C4-2B (cell line): ENCODE data around the gene CRACR2A.

Experiments used
- H3K27ac ChIP-seq: fragments of 450-650 bp; 2 replicates; pipeline ENCODE4 v1.5.1; 2017
- ZFX ChIP-seq: fragments of 450-650 bp; IDR thresholded peaks from 2 replicates; pipeline ENCODE4 v1.6.1; 2017
- TF ChIP-seq, protein P1 (sequence below): fragments of 450-650 bp; conservative IDR thresholded peaks from 2 replicates; pipeline ENCODE4 v1.5.1; 2017; ENCODE audit warnings: mild to moderate bottlenecking

Gene CRACR2A

DNA sequence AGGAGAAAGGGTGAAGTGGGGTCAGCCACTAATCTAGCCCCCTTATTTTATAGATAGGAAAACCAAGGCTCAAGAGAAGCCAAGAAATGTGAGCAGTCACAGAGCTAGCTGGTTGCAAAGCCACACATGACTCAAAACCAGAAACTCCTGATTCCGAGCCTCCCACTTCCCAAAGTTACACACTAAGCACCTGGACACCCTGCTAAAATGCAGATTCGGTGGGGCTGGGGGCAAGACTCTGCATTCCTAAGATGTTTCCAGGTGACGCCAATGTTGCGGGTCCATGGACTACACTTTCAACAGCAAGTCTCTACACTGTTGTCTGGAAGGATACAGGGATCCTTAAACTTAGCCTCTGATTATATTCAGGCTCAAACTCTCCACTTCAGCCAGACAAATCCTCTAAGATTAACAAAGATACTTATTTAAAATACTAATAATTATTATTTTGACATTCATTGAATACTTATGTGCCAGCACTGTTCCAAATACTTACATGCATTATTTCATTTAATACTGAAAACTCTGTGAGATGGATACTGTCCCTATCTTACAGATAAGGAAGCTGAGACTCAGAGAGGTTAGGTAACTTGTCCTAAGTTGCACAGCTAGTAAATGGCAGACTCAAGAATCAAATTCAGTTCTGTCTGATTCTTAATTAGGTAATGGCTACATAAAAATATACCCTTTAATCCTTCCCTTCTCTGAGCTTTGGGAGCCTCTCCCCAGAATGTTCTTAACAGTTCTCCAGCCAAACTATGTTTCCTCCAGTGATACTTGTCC is 81.4 kb downstream of the CRACR2A start:
- H3K27ac ChIP-seq, result no peak overlapping the region
- no peak for TF ChIP-seq ZFX
- TF ChIP-seq, protein P1, sequence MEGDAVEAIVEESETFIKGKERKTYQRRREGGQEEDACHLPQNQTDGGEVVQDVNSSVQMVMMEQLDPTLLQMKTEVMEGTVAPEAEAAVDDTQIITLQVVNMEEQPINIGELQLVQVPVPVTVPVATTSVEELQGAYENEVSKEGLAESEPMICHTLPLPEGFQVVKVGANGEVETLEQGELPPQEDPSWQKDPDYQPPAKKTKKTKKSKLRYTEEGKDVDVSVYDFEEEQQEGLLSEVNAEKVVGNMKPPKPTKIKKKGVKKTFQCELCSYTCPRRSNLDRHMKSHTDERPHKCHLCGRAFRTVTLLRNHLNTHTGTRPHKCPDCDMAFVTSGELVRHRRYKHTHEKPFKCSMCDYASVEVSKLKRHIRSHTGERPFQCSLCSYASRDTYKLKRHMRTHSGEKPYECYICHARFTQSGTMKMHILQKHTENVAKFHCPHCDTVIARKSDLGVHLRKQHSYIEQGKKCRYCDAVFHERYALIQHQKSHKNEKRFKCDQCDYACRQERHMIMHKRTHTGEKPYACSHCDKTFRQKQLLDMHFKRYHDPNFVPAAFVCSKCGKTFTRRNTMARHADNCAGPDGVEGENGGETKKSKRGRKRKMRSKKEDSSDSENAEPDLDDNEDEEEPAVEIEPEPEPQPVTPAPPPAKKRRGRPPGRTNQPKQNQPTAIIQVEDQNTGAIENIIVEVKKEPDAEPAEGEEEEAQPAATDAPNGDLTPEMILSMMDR, result no peak

DNA sequence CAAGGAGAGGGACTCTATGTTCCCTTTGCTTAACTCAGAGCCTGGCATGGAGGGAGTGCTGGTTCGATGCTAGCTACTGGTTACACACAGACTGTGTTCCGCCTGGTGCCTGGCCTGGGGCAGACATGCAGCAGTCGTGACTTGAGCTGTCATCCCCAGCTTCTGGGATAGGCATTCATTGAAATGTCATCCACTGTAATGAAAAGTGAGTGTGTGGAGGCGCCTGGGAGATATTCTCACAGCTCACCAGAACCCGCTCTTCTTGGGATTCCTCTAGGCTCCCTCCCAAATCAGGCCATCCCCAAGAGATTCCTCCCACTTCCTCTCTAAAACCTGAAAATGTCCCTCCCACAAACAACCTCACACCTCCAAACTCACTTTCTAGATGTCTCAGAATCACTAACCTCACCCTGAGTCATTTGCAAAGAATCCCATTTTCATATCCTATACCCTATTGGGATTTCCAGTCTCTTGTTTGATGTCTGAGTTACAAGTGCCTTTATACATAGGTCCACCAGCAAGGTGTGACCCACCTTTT is 82.8 kb downstream of the CRACR2A start:
- H3K27ac ChIP-seq, result no peak overlapping the region
- TF ChIP-seq, protein P1, result no peak
- no peak for TF ChIP-seq ZFX

DNA sequence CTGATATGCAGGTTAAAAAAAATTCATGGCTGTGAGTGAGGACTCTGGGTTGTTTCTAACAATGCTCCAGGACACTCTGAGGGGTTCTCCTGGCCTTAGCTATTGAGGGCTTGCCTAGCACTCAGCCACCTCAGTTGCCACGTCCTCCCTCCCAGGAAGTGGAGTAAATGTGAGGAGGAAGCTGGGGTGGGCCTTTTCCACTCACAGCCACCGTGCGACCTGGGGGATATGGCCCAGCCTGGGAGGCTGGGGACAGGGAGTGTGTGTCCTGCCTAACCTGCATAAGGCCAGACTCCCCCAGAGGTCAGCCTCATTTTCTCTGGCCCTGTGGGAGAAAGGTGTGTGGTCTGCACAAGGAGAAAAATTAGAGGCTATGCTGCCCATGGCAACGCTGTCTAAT is 83.3 kb downstream of the CRACR2A start:
- TF ChIP-seq ZFX, result no peak
- TF ChIP-seq, protein P1, result no peak
- H3K27ac ChIP-seq, result no peak overlapping the region

- H3K27ac ChIP-seq, result no peak overlapping the region
- TF ChIP-seq ZFX, result no peak
Observed at GRCh38 chr12:3668479-3669165, 84.3 kb downstream of the CRACR2A start.

DNA sequence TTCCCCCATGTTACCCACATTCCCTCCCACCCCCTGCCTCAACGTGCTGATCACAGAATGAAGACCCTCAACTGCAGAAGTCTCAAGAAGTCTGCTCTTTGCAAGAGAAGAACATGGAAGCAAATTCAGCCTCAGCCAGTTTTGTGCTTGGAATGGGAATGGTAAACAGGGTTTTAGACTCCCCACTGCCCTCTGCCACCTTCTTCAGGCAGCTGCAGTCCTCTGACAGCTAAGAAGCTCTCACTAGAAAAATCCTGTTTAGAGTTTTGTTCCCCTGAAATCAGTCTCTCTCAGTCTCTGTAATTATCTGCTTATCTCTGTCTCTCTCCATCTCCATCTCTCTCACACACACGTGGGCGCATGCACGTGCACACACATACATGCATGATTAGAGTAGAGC is 85.4 kb downstream of the CRACR2A start:
- TF ChIP-seq, protein P1, result no peak
- TF ChIP-seq ZFX, result no peak
- H3K27ac ChIP-seq, result no peak overlapping the region

DNA sequence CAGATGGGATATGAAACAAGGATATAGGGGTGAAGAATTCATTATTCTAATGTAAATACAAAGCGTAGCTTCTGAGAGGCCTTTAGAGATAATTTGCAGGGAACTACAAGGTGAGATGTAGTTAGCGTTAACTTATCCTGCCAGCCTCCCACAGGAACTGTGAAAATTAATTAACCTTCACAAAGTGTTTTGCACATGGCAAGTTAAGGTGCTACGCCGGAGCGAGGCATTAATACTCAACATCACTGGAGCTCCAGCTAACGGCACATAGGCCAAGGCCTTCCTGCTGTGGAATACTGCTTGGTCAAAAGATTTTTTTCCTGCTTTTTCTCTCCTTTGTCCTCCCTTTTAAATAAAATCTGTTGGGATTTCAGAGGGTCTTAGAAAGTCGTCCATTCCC is 86.5 kb downstream of the CRACR2A start:
- TF ChIP-seq, protein P1, result no peak
- no peak for TF ChIP-seq ZFX
- H3K27ac ChIP-seq, result no peak overlapping the region

DNA sequence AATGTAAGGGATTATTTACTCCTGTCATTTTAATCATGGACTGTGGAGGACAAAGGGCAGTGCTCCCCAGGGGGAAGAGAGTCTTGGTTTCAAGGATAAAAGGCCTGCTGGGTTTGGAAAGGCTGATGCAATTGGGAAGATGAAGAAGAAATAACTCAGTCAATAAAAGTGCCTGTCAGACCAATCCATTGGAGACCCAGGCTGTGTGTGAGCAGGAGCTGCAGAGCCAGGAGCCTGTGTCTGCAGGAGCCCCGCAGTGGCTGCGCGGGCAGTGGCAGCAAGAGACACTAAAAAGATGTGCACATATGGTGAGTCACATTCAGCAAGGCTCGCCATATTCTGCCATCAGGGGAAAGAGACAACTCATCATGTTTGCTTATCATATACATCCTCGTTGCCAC is 90.4 kb downstream of the CRACR2A start:
- H3K27ac ChIP-seq, result no peak overlapping the region
- TF ChIP-seq ZFX, result no peak
- TF ChIP-seq, protein P1, result no peak
